Cardiac fibroblast (primary cell): Measurements from ENCODE around the gene CDT1.

Experiments
- DNase-seq, 2 donors: peaks; one replicate each; pipeline versions ENCODE4 v3.0.0 to v3.0.0-alpha.2; 2010; ENCODE audit warnings: low read depth in 2 of 2
- H3K4me3 ChIP-seq, 2 donors: replicated peaks in 1 of 2; 1 replicate in 1 of 2; 2 replicates in 1 of 2; pipeline ENCODE4 v1.5.1; 2011; ENCODE audit warnings: low read depth in 2 of 2, low read length in 2 of 2, mild to moderate bottlenecking in 2 of 2, moderate library complexity in 1 of 2
- TF ChIP-seq, protein P1 (sequence below): IDR thresholded peaks from one replicate; pipeline ENCODE4 v1.5.1; 2011; ENCODE audit warnings: low read depth, mild to moderate bottlenecking, low read length, inconsistent platforms

CDT1 gene

DNA sequence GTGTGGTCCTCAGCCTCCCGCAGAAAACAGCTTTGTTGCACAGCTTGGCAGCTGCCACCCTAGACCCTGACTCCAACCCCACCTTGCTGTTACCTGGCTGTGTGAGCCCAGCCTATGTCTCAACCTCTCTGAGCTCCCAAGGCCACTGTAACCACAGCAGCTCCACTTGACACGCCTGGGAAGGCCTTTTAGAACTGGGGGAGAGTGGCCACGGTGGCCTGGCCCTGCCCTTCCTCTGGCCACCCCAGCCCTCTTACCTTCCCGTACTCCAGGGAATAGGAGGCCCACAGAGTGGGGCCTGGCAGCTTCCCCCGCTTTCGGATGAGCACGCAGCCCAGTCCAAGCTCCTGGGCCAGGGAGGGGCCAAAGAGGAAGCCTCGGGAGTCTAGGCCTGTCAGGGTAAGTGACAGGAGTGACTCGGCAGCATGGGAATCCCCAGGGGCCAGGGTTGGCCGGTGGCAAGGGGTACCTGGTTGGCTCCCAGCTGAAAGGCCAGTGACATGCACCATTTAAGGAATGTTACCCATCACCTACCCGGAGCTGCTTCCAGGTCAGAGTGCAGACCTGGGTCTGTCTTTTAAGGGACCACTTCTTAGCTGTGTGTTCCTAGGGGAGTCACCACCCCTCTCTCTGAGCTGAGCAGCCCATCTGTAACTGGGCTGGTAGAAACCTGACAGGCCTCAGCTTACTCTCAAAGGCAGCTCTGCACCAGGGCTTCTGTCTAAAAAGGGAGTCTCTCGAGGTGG, 6.8 kb downstream of the CDT1 start:
- TF ChIP-seq, protein P1, sequence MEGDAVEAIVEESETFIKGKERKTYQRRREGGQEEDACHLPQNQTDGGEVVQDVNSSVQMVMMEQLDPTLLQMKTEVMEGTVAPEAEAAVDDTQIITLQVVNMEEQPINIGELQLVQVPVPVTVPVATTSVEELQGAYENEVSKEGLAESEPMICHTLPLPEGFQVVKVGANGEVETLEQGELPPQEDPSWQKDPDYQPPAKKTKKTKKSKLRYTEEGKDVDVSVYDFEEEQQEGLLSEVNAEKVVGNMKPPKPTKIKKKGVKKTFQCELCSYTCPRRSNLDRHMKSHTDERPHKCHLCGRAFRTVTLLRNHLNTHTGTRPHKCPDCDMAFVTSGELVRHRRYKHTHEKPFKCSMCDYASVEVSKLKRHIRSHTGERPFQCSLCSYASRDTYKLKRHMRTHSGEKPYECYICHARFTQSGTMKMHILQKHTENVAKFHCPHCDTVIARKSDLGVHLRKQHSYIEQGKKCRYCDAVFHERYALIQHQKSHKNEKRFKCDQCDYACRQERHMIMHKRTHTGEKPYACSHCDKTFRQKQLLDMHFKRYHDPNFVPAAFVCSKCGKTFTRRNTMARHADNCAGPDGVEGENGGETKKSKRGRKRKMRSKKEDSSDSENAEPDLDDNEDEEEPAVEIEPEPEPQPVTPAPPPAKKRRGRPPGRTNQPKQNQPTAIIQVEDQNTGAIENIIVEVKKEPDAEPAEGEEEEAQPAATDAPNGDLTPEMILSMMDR = no peak
- peak overlapping the region; percentile 71 to 77 for H3K4me3 ChIP-seq
- peak in 1 of 2 donors; percentile 12 for DNase-seq

DNA sequence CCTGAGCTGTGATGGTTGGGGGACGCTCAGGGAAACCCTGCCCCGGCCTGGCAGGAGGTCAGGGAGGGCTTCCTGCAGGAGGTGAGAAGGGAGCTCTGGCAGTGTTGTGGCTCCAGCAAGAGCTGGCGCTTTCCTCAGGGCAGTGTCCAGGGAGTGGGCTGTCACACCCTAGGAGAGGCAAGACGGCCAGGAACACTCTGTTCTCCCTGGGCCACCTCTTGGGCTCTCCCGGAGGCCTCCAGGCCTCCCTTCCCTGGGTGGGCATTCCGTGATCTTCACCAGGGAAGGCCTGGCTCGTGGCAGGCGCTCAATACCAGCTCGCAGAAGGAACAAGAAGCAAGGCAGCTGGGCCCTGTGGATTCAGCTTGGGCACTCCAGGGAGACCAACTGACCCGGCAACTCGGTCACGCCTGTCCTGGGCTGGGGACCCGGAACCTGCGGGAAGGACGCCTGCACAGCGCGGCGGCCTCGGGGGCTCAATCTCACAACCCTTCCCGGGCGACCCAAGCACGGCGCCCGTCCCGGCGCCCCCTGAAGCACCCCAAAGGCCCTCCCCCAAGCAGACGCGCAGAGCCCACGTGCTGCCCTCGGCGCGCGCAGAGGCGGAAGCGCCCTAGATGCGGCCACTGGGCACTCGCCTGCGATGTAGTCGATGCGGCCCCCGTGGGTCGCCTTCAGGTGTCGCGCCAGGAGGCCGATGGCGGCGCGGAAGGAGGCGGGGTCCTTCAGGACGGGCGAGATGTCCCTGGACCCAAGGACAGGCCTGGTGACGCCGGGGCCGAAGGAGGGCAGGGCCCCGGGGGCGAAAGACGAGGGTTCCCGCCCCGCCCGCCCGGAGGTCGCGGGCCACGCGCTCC, 7.6 kb downstream of the CDT1 start:
- H3K4me3 ChIP-seq = peak overlapping the region; percentile 71 to 77
- TF ChIP-seq, protein P1 = no peak
- DNase-seq = peak; percentile 78 to 86

DNA sequence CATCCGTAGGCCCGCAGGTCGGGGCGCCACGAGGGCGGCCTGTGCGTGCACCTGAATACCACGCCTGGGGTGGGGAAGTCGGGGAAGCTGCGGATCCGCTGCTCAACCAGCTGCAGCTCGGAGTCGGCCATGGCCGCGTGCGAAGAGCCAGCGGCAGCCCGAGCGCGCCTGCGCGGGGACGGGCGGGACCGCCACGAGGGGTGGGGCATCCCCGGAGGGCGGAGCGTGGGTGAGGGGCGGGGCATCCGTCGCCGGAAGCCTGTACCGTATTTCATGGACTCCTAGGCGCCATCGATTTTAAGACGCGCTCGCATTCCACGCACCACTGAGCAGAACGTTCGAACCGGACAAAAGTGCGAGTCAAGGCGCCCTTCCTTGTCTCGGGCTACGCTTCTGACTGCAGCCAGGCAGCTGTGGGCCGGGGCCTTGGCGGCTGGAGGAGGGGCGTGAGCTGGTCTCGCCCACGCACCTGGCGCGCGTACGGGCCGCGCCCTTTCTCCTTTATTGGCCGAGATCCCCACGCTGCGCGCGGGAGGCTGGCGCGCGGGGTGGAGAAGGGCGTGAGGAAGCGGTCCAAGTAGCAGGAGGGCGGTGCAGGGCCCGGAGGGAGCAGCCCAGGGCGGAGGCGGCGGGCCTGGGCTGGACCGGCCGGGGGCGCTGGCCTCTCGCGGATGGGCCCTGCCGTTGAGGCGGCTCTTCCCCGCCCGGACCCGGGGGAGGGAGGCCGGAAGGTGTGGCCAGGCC, 8.4 kb downstream of the CDT1 start, which contains the start of gene APRT:
APRT (minus strand) TSS at position 160 of the 744 bp plus-strand sequence; CDS start at position 131, 29 bp downstream.
- TF ChIP-seq, protein P1 = no peak
- H3K4me3 ChIP-seq = peak within 1 kb of the TSS; percentile 71 to 77
- peak; percentile 94 to 97 for DNase-seq

DNA sequence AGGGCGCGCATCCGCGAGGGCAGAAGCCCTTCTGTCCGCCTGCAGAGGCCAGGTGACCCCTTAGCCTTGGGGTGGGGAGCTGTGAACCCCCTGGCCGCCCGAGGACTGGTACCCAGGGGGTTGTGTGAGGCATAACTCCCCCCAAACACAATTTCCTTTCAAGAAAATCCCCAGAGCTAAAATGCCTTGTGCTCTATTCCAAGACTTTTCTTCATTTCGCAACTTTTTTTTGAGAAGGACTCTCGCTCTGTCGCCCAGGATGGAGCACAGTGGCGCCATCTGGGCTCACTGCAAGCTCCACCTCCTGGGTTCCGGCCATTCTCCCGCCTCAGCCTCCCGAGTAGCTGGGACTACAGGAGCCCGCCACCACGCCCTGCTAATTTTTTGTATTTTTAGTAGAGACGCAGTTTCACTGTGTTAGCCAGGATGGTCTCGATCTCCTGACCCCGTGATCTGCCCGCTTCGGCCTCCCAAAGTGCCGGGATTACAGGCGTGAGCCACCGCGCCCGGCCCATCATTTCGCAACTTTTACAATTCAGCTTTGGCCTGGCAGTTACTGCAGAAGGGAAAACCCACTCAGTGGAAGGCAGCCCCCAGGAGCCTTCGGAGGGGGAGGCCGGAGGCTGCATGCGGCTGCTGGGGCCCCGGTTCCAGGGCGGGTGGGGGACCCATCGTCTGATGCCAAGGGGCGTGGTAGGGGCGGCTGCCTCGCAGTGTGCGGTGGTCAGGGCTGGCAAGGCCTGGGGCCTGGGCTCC, 9.1 kb downstream of the CDT1 start:
- TF ChIP-seq, protein P1 = no peak
- H3K4me3 ChIP-seq = peak overlapping the region; percentile 50 to 77
- DNase-seq = peak; percentile 62 to 64

DNA sequence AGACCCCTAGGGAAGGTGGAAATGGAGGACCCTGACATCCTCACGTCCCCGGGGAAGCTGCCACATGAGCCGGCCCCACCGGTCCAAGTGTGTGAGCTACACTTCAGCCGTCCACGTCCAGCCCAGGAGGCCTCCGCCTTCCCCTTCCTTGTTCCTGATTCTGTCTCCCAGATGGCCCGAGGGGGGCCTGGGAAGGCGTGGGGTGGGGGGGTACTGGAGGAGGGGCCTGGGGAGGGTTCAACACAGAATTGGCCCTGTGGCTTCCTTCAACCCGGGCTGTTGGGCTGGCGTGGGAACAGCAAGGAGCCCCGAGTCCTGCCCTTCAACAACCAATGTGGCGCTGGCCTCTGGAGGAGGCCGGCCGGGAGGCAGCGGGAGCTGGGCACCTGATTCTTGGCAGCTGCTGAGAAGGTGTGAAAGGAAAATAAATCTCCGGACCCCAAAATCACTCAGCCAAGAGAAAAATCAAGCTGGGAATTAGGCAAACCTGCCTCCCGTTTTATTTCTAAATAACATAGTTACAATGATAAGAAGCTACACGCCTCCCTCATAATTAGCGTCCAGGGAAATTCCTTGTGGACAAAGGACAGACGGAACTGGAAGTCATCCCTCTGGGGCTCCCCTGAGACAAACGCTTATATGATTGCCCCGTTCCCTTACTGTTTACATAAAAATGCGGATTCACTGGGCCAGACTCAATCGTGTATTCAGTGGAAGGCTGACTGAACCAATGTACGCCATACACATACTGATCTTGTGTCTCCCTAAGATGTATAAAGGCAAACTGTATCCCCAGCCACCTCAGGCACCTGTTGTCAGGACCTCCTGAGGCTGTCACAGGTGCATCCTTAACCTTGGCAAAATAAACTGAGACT, 9.9 kb downstream of the CDT1 start:
- TF ChIP-seq, protein P1 = no peak
- H3K4me3 ChIP-seq = no peak overlapping the region
- no peak for DNase-seq
